A549 (cell line): Measurements from ENCODE around the gene MAGEA11.

Experiments
- KDM5A ChIP-seq: fragments of 200-600 bp; sonication (generic); IDR thresholded peaks from 2 replicates; pipeline ENCODE4 v1.6.1; 2016; ENCODE audit warnings: antibody characterized with exemption, mild to moderate bottlenecking
- TF ChIP-seq, protein P1 (sequence below): fragments of >200 bp; sonication (Bioruptor Twin); formaldehyde crosslinking; IDR thresholded peaks from 3 replicates; pipeline ENCODE4 v1.5.1; 2016

DNA sequence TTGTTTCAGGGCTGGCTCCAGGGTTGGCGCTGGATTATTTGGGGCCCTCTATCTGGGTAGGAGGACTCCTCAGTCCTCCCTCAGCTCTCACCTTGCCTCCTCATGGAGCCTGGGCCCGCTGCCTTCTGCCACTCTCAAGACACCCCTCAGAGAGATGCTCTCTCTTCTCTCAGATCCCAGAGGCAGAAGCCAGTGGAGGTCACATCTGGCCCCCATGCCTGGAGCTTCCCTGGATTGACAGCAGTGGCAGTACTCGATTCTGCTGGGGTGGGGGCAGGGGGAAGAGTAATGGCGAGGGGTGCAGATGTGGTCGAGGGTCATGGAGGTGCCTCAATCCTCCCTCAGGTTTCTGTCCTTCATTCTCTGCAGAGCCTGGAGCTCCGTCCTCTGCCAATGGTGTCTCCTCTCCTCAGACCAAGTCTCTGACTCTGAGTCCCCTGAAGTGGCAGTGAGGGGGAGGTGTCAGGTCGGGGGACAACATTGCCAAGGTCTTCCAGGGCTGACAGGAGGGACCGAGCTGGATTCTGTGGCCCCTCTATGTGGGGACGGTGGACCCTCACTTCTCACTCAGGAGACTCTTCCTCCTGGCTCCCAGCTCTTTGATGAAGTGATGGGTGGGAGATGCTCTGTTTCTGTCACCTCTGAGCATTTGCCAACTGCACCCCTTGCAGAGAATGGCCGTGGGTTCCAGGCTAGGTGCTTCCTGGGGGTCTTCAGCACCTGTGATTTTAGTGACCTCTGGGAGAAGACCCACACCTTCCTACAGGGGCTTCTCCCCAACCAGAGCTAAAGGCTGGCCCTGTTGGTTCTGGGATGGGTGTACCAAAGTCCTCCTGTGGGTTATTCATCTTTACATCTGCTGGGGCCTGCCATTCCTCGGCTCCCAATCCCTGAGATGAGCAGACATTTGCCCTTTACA, 51.1 kb downstream of the MAGEA11 start:
- TF ChIP-seq KDM5A, result no peak
- TF ChIP-seq, protein P1, sequence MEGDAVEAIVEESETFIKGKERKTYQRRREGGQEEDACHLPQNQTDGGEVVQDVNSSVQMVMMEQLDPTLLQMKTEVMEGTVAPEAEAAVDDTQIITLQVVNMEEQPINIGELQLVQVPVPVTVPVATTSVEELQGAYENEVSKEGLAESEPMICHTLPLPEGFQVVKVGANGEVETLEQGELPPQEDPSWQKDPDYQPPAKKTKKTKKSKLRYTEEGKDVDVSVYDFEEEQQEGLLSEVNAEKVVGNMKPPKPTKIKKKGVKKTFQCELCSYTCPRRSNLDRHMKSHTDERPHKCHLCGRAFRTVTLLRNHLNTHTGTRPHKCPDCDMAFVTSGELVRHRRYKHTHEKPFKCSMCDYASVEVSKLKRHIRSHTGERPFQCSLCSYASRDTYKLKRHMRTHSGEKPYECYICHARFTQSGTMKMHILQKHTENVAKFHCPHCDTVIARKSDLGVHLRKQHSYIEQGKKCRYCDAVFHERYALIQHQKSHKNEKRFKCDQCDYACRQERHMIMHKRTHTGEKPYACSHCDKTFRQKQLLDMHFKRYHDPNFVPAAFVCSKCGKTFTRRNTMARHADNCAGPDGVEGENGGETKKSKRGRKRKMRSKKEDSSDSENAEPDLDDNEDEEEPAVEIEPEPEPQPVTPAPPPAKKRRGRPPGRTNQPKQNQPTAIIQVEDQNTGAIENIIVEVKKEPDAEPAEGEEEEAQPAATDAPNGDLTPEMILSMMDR, result no peak
